ENCODE results near the gene OR7D2.

GRCh38 chr19:9205501-9206113, 26.8 kb downstream of the OR7D2 start:
- no peak for TF ChIP-seq EZH2 (IDR thresholded peaks at IDR 0.05; ENCODE audit: borderline replicate concordance, insufficient read depth, low read length, poor library complexity, severe bottlenecking)
- TF ChIP-seq, protein P1, sequence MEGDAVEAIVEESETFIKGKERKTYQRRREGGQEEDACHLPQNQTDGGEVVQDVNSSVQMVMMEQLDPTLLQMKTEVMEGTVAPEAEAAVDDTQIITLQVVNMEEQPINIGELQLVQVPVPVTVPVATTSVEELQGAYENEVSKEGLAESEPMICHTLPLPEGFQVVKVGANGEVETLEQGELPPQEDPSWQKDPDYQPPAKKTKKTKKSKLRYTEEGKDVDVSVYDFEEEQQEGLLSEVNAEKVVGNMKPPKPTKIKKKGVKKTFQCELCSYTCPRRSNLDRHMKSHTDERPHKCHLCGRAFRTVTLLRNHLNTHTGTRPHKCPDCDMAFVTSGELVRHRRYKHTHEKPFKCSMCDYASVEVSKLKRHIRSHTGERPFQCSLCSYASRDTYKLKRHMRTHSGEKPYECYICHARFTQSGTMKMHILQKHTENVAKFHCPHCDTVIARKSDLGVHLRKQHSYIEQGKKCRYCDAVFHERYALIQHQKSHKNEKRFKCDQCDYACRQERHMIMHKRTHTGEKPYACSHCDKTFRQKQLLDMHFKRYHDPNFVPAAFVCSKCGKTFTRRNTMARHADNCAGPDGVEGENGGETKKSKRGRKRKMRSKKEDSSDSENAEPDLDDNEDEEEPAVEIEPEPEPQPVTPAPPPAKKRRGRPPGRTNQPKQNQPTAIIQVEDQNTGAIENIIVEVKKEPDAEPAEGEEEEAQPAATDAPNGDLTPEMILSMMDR (IDR thresholded peaks at IDR 0.05; ENCODE audit: poor library complexity, severe bottlenecking): peak; percentile 81
- no peak for TF ChIP-seq POLR2AphosphoS5 (IDR thresholded peaks at IDR 0.05)
- TF ChIP-seq RAD21 (conservative IDR thresholded peaks at IDR 0.05): peak; percentile 83
- no peak for TF ChIP-seq MXI1 (conservative IDR thresholded peaks at IDR 0.05; ENCODE audit: poor library complexity, severe bottlenecking)
- no peak for TF ChIP-seq TAF1 (IDR thresholded peaks at IDR 0.05; ENCODE audit: low read depth)
- TF ChIP-seq, protein P2, sequence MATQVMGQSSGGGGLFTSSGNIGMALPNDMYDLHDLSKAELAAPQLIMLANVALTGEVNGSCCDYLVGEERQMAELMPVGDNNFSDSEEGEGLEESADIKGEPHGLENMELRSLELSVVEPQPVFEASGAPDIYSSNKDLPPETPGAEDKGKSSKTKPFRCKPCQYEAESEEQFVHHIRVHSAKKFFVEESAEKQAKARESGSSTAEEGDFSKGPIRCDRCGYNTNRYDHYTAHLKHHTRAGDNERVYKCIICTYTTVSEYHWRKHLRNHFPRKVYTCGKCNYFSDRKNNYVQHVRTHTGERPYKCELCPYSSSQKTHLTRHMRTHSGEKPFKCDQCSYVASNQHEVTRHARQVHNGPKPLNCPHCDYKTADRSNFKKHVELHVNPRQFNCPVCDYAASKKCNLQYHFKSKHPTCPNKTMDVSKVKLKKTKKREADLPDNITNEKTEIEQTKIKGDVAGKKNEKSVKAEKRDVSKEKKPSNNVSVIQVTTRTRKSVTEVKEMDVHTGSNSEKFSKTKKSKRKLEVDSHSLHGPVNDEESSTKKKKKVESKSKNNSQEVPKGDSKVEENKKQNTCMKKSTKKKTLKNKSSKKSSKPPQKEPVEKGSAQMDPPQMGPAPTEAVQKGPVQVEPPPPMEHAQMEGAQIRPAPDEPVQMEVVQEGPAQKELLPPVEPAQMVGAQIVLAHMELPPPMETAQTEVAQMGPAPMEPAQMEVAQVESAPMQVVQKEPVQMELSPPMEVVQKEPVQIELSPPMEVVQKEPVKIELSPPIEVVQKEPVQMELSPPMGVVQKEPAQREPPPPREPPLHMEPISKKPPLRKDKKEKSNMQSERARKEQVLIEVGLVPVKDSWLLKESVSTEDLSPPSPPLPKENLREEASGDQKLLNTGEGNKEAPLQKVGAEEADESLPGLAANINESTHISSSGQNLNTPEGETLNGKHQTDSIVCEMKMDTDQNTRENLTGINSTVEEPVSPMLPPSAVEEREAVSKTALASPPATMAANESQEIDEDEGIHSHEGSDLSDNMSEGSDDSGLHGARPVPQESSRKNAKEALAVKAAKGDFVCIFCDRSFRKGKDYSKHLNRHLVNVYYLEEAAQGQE (IDR thresholded peaks at IDR 0.05; ENCODE audit: borderline replicate concordance): no peak
- TF ChIP-seq SMC3 (conservative IDR thresholded peaks at IDR 0.05; ENCODE audit: poor library complexity): peak; percentile 81

Measured in neural cell (in vitro differentiated cells).